ENCODE measurements around the gene GFER.
"Not testable (repeated sequence)": the region's sequence is repeated elsewhere in the genome, so short reads cannot be mapped to it uniquely, and the experiment has no call there.

Gene GFER

GRCh38 chr16:1983544-1984346 is at the start of gene GFER:
TSS of gene GFER (plus strand) at chr16:1984193. CDS start at chr16:1984219, 26 bp downstream.
- peak; percentile 95 for DNase-seq (ENCODE audit: low read depth, low spot score)

DNA sequence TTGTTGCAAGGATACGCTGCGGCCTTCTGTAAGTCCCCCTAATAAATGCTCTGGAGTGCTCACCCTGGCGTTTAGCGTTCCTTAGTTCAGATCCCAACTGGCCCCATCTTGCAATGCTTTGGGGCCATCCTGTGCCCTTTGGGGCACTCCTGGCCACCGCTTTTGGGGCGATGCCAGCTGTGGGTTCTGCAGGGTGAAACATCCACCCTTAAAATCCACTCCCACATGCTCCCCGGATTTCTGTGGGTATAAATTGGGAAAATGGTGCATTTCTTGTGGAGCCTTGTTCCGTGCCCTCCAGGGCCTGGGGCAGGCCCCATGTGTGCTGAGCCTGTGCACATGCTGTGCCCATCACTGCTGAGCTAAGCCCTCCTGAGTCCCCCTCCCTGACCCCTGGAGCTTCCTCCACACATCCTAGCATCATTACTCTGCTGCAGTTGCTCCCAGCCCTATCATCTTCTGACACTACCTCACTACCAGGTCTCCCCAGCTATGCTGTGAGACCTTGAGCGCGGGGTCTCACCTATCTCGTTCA is 47.0 kb upstream of the GFER start:
- no peak for DNase-seq (ENCODE audit: low read depth, low spot score)

DNA sequence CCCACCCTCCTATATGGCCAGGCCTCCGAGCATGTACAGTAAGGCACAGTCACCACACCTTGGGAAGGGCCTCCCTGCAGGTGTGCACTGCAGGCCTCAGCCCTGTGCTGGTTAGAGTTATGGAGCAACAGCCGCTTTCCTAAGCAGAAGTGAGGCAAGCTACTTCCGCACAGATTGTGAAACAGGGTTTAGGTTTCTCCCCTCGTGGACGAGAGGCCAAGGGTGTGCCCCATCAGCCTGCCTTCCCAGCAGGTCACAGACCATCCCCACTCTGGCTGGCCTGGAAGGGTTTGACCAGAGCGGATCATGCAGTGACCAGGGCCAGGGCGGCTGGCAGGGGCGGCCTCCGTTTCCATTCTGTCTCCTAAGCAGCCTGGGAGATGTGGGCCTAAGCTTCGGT is 45.7 kb upstream of the GFER start:
- DNase-seq (ENCODE audit: low read depth, low spot score), result no peak

GRCh38 chr16:1938910-1939309 is 45.1 kb upstream of the GFER start:
- DNase-seq (ENCODE audit: low read depth, low spot score), result no peak

GRCh38 chr16:1939833-1940232 is 44.2 kb upstream of the GFER start:
- DNase-seq (ENCODE audit: low read depth, low spot score), result not testable (repeated sequence)

DNA sequence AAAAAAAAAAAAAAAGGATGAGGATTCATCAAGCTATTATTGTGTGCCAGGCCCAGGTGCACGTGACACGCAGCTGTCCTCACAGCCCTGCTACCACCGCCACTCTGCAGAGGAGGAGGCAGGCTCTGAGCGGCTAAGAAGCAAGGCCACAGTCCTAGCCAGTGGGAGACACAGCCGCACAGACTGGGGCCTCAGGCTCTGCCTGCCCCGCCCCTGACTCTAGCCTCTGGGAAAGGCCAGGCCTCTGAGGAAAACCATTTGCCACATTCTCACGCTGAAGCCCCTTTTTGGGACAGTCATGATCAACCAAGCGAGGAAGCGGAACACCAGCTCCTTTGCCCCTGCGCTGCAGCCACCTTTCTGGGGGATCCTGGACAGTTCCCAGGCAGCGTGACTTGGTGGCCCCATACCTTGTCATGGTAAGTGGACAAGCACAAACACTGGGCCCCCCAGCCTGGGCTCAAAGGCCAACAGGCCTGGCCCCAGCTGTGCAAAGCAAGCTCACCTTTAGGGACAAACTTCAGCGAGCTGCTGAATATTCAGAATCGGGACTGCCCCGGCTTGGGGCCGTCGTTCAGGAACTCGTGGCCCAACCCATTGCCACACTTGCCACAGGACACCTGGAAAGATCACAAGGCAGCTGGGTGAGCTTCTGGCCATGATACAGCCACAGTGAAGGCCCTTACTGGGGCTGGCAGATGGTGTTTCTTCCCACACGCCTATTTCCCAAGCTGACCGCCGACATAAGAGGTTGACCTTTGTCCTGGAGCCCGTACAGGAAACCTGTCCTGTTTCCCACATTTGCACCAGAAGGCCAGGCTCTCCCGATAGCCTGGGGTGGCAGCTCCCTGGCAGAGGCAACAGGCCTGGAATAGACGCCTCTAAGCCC is 43.5 kb upstream of the GFER start:
- peak; percentile 58 for DNase-seq (ENCODE audit: low read depth, low spot score)

GRCh38 chr16:1941162-1942046 is 42.6 kb upstream of the GFER start:
- DNase-seq (ENCODE audit: low read depth, low spot score), result peak; percentile 80

DNA sequence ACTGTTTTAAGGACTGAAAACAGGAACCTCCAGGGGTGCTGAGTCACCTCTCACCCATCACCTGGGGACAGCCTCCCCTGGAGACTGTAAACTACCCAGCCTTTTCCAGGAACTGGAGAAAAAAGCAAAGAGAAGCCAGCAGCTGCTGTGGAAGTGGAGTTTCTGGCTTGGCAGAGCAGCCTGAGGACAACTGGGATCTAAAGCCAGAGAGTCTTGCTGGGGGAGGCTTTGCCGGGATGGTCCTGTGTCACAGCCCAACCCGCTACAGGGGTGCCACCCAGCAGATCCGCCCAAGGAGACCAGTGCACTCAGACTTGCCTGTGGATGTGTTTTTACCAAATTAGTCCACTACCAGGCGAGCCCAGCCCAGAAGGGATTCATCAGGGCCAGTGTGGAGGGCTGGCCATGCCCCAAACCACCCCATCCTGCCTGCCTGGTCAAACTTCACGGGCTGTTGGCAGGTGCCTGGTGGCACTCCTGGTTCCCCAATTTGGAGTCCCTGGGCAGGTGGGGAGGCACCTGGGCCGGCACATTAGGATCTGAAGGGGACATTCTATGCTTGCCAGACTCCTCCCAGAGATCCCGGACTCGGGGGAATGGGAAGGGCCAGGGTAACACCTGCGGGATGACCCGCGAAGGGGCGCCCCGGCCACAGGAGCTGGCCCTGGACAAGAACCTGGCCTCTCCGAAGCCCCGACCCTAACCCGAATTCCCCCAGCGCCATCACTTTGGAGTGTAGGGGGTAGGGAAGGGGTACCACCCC is 41.8 kb upstream of the GFER start:
- peak; percentile 56 for DNase-seq (ENCODE audit: low read depth, low spot score)

DNA sequence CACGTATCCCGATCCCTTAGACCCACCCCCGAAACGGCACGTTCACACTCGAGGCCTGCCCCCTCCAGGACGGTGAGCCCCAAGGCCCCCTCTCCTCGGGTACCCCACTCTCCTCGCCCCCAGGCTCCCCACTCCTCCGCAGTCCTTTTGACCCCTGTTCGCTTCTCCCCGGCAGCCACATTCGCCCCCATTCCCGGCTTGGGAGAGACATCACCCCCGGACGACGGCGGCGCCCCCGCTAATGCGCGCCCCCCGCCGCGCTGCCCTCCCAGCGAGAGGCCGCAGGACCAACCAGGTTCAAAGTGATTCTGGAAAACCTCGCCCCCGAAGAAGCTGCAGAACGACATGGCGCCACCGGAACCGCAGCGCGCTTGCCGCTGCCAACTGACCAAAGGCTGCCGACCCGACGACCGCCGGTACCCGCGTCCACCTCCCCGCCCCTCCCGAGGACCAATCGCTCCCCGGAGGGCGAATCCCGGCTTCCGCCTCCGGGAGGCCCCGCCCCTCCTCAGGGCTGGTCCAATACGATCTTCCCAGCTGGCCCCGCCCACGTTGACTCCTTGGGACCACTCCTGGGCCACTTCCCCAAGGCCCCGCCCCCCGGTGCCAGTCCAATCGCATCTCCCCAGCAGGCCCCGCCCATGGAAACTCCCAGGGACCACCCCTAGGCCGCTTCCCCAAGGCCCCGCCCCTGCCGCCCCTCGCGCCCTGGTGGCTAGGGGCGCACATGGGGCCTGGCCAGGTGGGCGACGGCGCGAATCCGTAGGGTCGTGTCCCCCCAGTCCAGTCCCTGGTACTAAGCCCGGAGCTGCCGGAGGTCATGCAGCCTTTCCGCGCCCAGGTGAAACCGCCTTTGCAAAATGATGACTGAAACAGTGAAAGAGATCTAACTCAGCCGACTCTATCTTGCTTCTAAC is 40.9 kb upstream of the GFER start, which contains the start of gene MSRB1:
TSS of gene MSRB1 (minus strand) at position 390 of the 917 bp plus-strand sequence. CDS start at position 347, 43 bp downstream.
- peak; percentile 98 for DNase-seq (ENCODE audit: low read depth, low spot score)

GRCh38 chr16:1944612-1945199 is 39.3 kb upstream of the GFER start:
- DNase-seq (ENCODE audit: low read depth, low spot score), result no peak

- no peak for DNase-seq (ENCODE audit: low read depth, low spot score)
Measured at GRCh38 chr16:1945559-1946391, 38.2 kb upstream of the GFER start.

- no peak for DNase-seq (ENCODE audit: low read depth, low spot score)
Measured at GRCh38 chr16:1946495-1947368, 37.3 kb upstream of the GFER start.

DNA sequence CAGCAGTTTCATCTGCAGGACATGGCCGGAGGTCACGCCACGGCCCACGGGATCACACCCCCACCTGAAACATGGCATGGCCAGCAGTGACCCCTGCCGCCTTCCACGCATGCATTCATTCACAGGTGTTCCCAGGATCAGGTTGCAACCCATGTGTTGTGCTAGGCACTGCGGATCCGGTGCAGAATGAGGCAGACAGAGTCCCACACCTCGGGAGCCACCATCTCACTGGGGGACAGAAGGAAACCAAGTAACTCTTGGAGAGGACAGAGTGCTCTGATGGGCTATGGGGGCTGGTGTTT is 36.7 kb upstream of the GFER start:
- no peak for DNase-seq (ENCODE audit: low read depth, low spot score)

DNA sequence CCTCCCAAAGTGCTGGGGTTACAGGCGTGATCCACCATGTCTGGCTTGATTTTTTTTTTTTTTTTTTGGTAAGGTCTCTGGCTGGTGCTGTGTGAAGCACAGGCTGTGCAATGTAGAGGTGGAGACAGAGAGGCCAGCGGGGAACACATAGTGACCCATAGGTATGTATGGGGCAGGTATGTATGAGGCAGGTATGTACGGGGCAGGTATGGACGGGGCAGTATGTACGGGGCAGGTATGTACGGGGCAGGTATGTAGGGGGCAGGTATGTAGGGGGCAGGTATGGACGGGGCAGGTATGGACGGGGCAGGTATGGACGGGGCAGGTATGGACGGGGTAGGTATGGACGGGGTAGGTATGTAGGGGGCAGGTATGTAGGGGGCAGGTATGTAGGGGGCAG is 34.5 kb upstream of the GFER start:
- no peak for DNase-seq (ENCODE audit: low read depth, low spot score)

GRCh38 chr16:1950047-1950446 is 33.9 kb upstream of the GFER start:
- DNase-seq (ENCODE audit: low read depth, low spot score), result no peak

DNA sequence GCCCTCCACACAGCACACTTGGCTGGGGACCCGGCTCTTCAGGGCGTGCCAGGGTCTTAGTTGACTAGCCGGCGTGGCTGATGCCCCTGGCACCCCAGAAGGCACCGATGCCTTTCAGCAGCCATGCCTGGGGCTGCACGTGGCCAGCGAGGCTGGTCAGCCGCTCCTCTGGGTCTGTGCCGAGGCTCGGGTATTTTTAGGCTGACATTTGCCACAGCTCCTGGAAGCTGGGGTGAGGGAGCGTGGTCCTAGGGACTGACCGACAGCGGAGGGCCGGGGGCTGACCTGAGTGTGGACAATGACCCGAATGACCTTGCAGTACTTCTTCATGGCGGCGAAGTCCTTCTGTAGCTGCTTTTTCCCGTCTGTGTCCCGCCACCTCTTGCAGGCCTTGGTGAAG is 33.4 kb upstream of the GFER start:
- no peak for DNase-seq (ENCODE audit: low read depth, low spot score)

DNA sequence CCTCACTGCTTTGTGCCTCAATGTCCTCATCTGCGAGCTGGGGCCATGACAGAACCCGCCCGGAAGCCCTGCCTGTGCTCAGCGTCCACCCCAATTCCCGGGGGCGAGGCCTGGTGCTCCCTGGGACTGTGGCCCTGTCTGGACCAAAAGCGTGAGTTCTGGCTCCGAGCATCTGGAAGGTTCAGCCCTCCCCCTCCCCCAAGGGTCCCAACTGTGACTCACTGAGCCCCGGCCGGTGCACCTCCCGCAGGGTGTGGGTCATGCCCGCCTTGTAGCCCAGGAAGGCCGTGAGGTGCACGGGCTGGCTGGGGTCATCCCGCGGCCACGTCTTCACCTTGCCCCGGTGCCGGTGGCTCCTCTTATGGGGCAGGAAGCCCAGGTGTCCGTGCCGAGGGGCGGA is 30.3 kb upstream of the GFER start:
- no peak for DNase-seq (ENCODE audit: low read depth, low spot score)
